ENCODE data around the gene GPR143. TPM values are rescaled to one million over a fixed set of nuclear protein-coding genes. Genes with fewer than 3 reads are reported as not detected.
A peak's percentile ranks its signal among the peaks of the same experiment; 100 is the strongest.

Gene GPR143
- total RNA-seq, 1 donor from 2014 or later = 3.1 TPM

DNA sequence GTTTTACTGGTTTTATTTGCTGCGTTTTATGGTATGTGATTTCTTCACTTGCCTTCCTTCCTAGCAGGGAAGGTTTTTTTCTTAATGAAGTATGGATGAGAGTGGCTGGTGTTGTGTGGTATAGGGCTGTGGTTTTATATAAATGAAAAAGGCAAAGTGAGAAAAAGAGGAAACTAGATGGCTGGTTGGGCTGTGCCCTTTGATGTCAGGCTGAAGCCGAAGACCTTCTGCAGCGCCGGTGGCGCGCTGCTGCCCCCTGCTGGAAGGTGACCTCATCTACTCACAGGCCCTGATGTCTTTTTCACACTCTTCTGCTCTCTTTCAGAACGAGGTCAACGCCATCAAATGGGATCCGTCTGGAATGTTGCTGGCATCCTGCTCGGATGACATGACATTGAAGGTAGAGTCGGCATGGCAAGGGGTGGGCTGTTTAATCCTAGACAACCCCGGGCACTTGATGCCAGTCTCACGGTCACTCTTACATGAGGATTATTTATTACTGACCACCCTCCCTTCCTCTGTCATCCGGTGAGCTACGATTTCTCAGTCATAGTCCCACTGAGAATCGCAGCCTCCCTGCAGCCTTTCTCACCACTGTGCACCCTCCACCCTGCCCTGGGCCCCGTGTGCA lies 56.6 kb downstream of the GPR143 start:
- peak; percentile 19 for DNase-seq (ENCODE audit: low read depth, low spot score)

DNA sequence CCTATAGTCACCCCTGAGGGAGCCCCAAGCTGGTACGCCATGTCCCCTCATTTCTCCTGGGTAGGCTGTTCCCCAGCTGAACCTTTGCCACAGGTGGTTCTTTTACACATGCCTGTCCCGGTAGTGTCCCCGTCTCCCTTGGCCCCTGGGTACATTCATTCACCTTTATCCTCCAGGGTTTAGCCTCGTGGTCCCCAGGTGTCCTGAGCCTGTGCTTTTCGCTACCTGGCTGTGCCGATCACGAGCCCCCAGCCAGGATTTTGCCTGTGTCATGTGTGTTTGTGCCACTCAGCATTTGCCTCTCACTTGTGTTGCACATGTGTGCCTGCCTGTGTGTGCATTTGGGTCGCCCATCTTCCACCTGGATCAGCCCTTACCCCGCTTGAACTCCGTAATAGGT lies 57.6 kb downstream of the GPR143 start:
- DNase-seq (ENCODE audit: low read depth, low spot score) = no peak

GRCh38 chrX:9707306-9708033 lies 58.2 kb downstream of the GPR143 start:
- no peak for DNase-seq (ENCODE audit: low read depth, low spot score)

DNA sequence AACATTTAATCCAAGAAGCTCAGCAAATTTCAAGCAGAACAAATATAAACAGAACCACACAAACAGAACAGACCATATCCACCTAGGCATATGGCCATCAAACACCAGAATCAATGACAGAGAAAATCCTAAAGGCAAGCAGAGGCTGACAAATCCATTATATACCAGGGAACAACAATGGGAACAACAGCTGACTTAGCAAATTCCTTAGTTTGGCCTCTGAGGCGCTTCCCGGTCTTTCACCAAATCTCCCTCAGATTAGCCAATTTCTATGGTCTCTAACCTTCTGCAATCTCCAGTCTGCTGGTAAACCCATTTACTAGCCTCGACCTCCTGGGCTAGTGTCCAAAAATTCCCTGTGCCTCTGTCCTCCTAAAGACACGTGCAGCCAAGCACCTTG lies 59.2 kb downstream of the GPR143 start:
- no peak for DNase-seq (ENCODE audit: low read depth, low spot score)

DNA sequence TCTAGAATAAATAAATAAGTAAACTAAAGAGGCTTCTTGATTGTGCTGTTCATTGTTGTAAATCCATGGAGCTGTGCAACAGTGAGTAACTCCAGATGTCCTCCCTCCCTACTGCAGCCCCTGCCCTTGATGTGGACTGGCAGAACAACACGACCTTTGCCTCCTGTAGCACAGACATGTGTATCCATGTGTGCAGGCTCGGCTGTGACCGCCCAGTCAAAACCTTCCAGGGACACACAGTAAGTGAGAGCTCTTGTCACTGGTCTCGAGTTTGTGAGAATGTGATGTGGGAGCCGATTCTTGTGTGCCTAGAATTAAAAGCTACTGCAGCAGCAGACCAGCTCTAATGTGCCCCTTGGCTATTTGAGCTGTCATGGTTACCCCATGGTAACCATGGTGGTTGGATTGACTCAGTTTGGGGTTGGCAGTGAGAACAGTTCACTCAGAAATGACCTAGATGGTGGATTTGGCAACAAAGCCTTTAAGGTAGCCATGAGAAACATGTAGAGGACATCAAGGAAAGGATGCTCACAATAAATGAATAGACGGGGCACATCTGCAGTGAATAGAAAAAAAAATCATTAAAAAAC lies 60.7 kb downstream of the GPR143 start:
- DNase-seq (ENCODE audit: low read depth, low spot score) = no peak

- DNase-seq (ENCODE audit: low read depth, low spot score) = no peak
Observed at GRCh38 chrX:9703406-9703805, 62.2 kb downstream of the GPR143 start.

GRCh38 chrX:9701790-9702189 lies 63.9 kb downstream of the GPR143 start:
- DNase-seq (ENCODE audit: low read depth, low spot score) = no peak

- no peak for DNase-seq (ENCODE audit: low read depth, low spot score)
Observed at GRCh38 chrX:9700555-9700954, 65.1 kb downstream of the GPR143 start.

DNA sequence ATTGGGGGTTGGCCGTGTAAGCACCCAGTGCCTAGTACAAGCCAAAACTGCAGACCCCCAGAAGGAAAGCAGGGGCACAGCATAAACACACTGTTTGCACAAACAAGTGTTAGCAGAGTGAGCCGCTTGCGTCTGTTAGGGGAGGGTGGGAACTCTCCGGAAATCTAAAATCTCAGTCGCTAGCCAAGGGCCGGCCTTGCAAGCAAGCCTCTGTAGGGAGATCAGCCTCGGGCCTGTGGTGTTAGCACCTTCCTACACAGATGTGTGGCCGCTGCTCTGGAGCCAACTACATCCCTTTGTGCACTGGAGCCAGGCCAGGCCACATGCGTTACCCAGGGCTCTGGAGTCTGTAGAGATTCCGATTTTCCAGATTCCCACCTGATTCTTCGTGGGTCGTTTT lies 67.1 kb downstream of the GPR143 start:
- no peak for DNase-seq (ENCODE audit: low read depth, low spot score)

GRCh38 chrX:9693307-9694001 lies 72.2 kb downstream of the GPR143 start:
- no peak for DNase-seq (ENCODE audit: low read depth, low spot score)

GRCh38 chrX:9690046-9690445 lies 75.6 kb downstream of the GPR143 start:
- DNase-seq (ENCODE audit: low read depth, low spot score) = no peak

DNA sequence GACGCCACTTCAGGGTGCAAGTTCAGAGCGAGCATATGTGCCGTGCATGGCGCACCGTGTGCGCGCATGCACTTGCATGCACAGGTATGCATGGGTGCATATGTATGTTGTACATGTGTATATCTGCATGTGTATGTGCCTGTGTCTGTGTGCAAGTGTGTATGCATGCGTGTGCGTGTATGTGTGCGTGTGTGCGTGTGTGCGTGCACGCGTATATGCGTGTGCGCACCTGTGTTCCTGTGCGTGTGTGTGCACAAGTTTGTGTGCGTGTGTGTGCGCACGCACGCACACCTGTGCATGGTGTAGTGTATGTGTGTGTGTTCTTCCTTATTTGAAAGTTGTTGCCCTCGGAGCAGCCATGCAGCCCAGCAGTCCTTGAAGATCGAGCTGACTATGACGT lies 76.8 kb downstream of the GPR143 start:
- DNase-seq (ENCODE audit: low read depth, low spot score) = no peak

DNA sequence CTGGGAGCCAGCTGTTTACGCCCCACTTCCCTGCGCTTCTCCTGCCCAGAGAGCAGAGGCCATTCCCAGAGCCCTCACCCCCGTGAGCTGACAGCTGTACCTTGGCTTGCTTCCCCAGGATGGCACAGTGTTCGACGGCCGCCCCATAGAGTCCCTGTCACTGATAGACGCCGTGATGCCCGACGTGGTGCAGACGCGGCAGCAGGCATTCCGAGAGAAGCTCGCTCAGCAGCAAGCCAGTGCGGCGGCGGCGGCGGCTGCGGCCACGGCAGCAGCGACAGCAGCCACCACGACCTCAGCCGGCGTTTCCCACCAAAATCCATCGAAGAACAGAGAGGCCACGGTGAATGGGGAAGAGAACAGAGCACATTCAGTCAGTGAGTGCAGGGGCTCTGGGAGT lies 77.7 kb downstream of the GPR143 start:
- no peak for DNase-seq (ENCODE audit: low read depth, low spot score)

- no peak for DNase-seq (ENCODE audit: low read depth, low spot score)
Observed at GRCh38 chrX:9683350-9683749, 82.3 kb downstream of the GPR143 start.

- no peak for DNase-seq (ENCODE audit: low read depth, low spot score)
Observed at GRCh38 chrX:9682861-9683260, 82.8 kb downstream of the GPR143 start.

GRCh38 chrX:9682456-9682855 lies 83.2 kb downstream of the GPR143 start:
- no peak for DNase-seq (ENCODE audit: low read depth, low spot score)

DNA sequence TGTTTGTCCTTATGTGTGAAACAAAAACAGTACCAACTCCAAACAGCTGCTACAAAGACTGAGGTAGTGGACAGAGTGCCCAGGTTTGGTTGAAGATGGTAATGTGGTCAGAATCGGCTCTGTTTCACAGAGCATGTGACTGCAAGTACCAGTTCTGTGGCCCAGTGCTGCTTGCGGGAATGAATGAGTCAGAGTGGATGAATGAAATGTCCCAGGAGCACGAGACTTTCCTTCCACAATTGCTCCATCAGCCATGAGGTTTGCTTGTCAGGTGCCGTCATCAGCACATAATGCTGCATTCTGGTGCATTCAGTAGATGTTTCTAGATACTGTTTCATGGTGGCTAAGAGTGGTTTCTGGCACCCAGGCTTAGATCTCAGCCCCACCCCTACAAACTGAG lies 84.2 kb downstream of the GPR143 start:
- DNase-seq (ENCODE audit: low read depth, low spot score) = no peak

DNA sequence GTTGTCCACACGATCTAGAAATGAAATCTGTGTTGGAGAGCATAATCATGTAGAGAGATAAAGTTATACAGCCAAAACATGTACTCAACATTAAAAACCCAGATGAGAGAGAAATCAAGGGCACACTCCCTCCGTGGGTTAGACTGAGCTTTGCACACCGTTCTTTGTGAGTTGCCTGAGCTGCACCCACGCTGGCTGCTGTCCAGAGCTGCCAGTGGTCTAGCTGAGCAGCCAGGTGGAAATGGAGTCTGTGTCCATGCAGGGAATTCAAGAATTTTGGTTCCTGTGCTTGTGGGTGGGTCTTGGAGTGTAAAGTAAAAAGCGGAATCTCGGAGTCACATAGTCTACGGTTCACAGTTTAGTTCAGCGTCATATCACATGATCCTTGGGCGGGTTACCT lies 84.6 kb downstream of the GPR143 start:
- no peak for DNase-seq (ENCODE audit: low read depth, low spot score)

DNA sequence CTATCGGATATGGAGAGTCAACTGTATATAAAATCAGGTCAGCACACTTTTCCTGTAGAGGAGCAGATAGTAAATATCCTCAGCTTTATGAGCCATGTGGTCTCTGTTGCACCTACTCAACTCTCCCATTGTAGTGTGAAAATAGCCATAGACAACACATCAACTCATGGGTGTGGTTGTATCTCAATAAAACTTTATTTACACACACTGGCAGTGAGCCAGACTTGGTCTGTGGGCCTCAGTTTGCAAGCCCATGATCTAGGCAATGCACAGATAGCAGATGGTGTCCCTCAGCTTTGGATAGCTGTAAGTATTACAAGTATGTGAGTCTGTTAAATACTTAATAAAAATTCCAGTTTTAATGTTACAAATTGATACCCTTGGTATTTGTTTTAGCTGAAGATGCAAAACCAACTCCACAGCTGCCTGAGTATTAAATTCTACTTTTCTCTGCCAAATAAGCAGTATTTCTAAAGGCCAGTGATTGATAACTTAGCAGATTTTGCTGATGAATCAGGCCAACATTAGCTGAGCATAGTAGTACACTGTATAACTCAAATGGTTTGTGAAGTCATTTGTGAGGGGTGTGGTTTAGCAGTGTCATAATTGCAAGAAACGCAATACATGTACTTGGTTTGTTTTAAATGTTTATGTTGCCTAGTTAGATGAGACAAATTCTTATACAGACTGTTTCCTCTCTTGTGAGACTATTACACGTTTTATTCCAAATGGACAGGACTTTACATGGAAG lies 87.3 kb downstream of the GPR143 start:
- no peak for DNase-seq (ENCODE audit: low read depth, low spot score)

- DNase-seq (ENCODE audit: low read depth, low spot score) = peak; percentile 55
Observed at GRCh38 chrX:9677098-9677739, 88.4 kb downstream of the GPR143 start.

DNA sequence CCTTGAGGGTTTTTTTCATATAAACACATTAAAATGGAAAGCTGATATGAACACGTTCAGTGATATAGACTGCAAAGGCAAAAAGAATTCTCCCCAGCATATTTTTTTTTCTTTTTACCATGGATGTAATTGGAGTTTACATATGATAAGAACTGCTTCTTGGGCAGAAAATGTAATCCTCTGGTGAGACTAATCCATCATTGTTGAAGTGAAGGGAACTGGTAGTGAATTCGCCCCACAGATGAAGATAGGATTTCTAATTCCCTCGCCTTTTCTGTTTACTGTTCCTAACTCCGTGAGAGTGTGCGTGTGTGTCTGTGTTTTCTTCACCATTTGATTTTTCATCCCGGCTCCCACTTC lies 88.9 kb downstream of the GPR143 start:
- no peak for DNase-seq (ENCODE audit: low read depth, low spot score)
